ENCODE results near the gene KNOP1.
A peak's percentile ranks its signal among the peaks of the same experiment; 100 is the strongest.
"Not testable (repeated sequence)": the region's sequence is repeated elsewhere in the genome, so short reads cannot be mapped to it uniquely, and the experiment has no call there.

The KNOP1 gene

GRCh38 chr16:19722269-19722952 lies 4.4 kb upstream of the KNOP1 start:
- H3K4me3 ChIP-seq (ENCODE audit: low read depth, low read length), result no peak overlapping the region
- no peak for DNase-seq (ENCODE audit: low read depth)
- no peak for TF ChIP-seq CTCF (IDR thresholded peaks at IDR 0.05; ENCODE audit: low read depth, low read length, missing control alignments)

GRCh38 chr16:19718624-19718965 lies 568 bp upstream of the KNOP1 start:
- peak overlapping the region; percentile 91 for H3K4me3 ChIP-seq (ENCODE audit: low read depth, low read length)
- DNase-seq (ENCODE audit: low read depth), result no peak
- TF ChIP-seq CTCF (IDR thresholded peaks at IDR 0.05; ENCODE audit: low read depth, low read length, missing control alignments), result no peak

GRCh38 chr16:19717314-19717713 lies 713 bp downstream of the KNOP1 start:
- H3K4me3 ChIP-seq (ENCODE audit: low read depth, low read length), result peak overlapping the region; percentile 91
- no peak for DNase-seq (ENCODE audit: low read depth)
- no peak for TF ChIP-seq CTCF (IDR thresholded peaks at IDR 0.05; ENCODE audit: low read depth, low read length, missing control alignments)

GRCh38 chr16:19716728-19717127 lies 1.3 kb downstream of the KNOP1 start:
- DNase-seq (ENCODE audit: low read depth), result not testable (repeated sequence)
- peak overlapping the region; percentile 91 for H3K4me3 ChIP-seq (ENCODE audit: low read depth, low read length)

GRCh38 chr16:19716183-19716582 lies 1.8 kb downstream of the KNOP1 start:
- TF ChIP-seq CTCF (IDR thresholded peaks at IDR 0.05; ENCODE audit: low read depth, low read length, missing control alignments), result no peak
- DNase-seq (ENCODE audit: low read depth), result no peak
- H3K4me3 ChIP-seq (ENCODE audit: low read depth, low read length), result no peak overlapping the region

GRCh38 chr16:19715566-19715965 lies 2.5 kb downstream of the KNOP1 start:
- DNase-seq (ENCODE audit: low read depth), result no peak
- TF ChIP-seq CTCF (IDR thresholded peaks at IDR 0.05; ENCODE audit: low read depth, low read length, missing control alignments), result no peak
- H3K4me3 ChIP-seq (ENCODE audit: low read depth, low read length), result no peak overlapping the region

- no peak overlapping the region for H3K4me3 ChIP-seq (ENCODE audit: low read depth, low read length)
- TF ChIP-seq CTCF (IDR thresholded peaks at IDR 0.05; ENCODE audit: low read depth, low read length, missing control alignments), result no peak
- DNase-seq (ENCODE audit: low read depth), result no peak
Observed at GRCh38 chr16:19713697-19714096, 4.3 kb downstream of the KNOP1 start.

Data from GM12864 (cell line).